GM12878 (cell line): ENCODE measurements around the gene ASPM. TPM values are rescaled to one million over a fixed set of nuclear protein-coding genes. Genes with fewer than 3 reads are reported as not detected.

Experiments
- ATAC-seq: fragments of 200-7000 bp; cut with Tn5 transposase; 3 replicates; pipeline ENCODE4 v1.9.1; 2020; ENCODE audit warnings: mild to moderate bottlenecking, moderate library complexity
- BruUV-seq: library from RNA; stranded (reverse); fragments of 400-500 nt; replicated peaks from 2 replicates; lab custom pipeline; 2021; lab: Mats Ljungman, UMichigan
- CTCF ChIA-PET: fragments of 300-600 bp; sonication (Branson Sonifier 250); formaldehyde crosslinking; extraction: SDS; loops from one replicate; lab custom pipeline; 2021; ENCODE audit warnings: inconsistent platforms; lab: Yijun Ruan, JAX
- POLR2A ChIA-PET: fragments of 350-600 bp; formaldehyde crosslinking; extraction: SDS; loops from one replicate; lab custom pipeline; 2021; ENCODE audit warnings: inconsistent platforms; lab: Charles Lee
- RAD21 ChIA-PET: fragments of 300-600 bp; sonication (Branson Sonifier 250); formaldehyde crosslinking; loops from one replicate; lab custom pipeline; 2023; ENCODE audit warnings: antibody characterized with exemption; ENCODE audit not compliant: unreplicated experiment; lab: Charles Lee
- SMC1A ChIA-PET: fragments of 300-600 bp; sonication (Branson Sonifier 250); formaldehyde crosslinking; loops from one replicate; lab custom pipeline; 2023; ENCODE audit not compliant: unreplicated experiment, uncharacterized antibody; lab: Charles Lee
- DNase-seq: peaks from one replicate; pipeline ENCODE4 v3.0.0-alpha.2; 2011; ENCODE audit warnings: low read depth, low spot score
- FAIRE-seq: peaks from 3 replicates; lab custom pipeline; 2011; peaks lifted over from hg19 to GRCh38; lab: Jason Lieb, UNC
- H2AFZ ChIP-seq: 2 replicates; pipeline ENCODE4 v1.6.0; 2011; ENCODE audit warnings: low read depth, low read length, control low read depth; ENCODE audit not compliant: control insufficient read depth
- H3K27ac ChIP-seq: 2 replicates; pipeline ENCODE4 v1.5.1; 2011; ENCODE audit warnings: control low read depth; ENCODE audit not compliant: control insufficient read depth, insufficient read depth
- H3K27me3 ChIP-seq, 2 experiments: replicated peaks in 1 of 2; 2 replicates each; pipeline versions ENCODE4 v1.6.0 to v1.6.1; 2011; ENCODE audit warnings: low read length in 1 of 2; ENCODE audit not compliant: control insufficient read depth in 2 of 2, insufficient read depth in 2 of 2
- H3K36me3 ChIP-seq, 2 experiments: 2 replicates each; pipeline ENCODE4 v1.5.1; 2011; ENCODE audit warnings: low read length in 1 of 2; ENCODE audit not compliant: control insufficient read depth in 2 of 2, insufficient read depth in 2 of 2
- H3K4me1 ChIP-seq: 2 replicates; pipeline ENCODE4 v1.6.1; 2011; ENCODE audit warnings: mild to moderate bottlenecking, low read length, moderate library complexity, mixed read lengths; ENCODE audit not compliant: control insufficient read depth, insufficient read depth
- H3K4me2 ChIP-seq: 2 replicates; pipeline ENCODE4 v1.6.0; 2011; ENCODE audit warnings: control low read depth; ENCODE audit not compliant: control insufficient read depth, insufficient read depth
- H3K4me3 ChIP-seq: fragments of 200-600 bp; sonication (generic); 2 replicates; pipeline ENCODE4 v1.5.1; 2016
- H3K79me2 ChIP-seq: 2 replicates; pipeline ENCODE4 v1.6.0; 2011; ENCODE audit warnings: low read length; ENCODE audit not compliant: control insufficient read depth, insufficient read depth
- H3K9ac ChIP-seq: 2 replicates; pipeline ENCODE4 v1.8.0; 2011; ENCODE audit warnings: low read length, control low read depth, mixed read lengths; ENCODE audit not compliant: control insufficient read depth, insufficient read depth
- H3K9me3 ChIP-seq: replicated peaks from 3 replicates; pipeline ENCODE4 v1.5.1; 2011; ENCODE audit warnings: mild to moderate bottlenecking, low read length; ENCODE audit not compliant: control insufficient read depth, insufficient read depth
- H4K20me1 ChIP-seq: 2 replicates; pipeline ENCODE4 v1.6.0; 2011; ENCODE audit not compliant: control insufficient read depth, insufficient read depth
- ATF7 ChIP-seq: fragments of 450-650 bp; IDR thresholded peaks from 2 replicates; pipeline ENCODE4 v1.6.1; 2016; ENCODE audit warnings: low read depth, mild to moderate bottlenecking
- FOXK2 ChIP-seq: fragments of 450-650 bp; IDR thresholded peaks from 2 replicates; pipeline ENCODE4 v1.6.1; 2017; ENCODE audit warnings: mild to moderate bottlenecking, moderate library complexity
- MTA3 ChIP-seq: IDR thresholded peaks from 2 replicates; pipeline ENCODE4 v1.6.1; 2012; ENCODE audit warnings: low read length, inconsistent platforms, borderline replicate concordance
- MXI1 ChIP-seq: fragments of 150-350 bp; IDR thresholded peaks from 2 replicates; pipeline ENCODE4 v1.6.1; 2011; ENCODE audit warnings: low read depth, mild to moderate bottlenecking, inconsistent platforms, low read length, improper control_type of control experiment
- RAD21 ChIP-seq: IDR thresholded peaks from 2 replicates; pipeline ENCODE4 v1.6.1; 2011; ENCODE audit warnings: mild to moderate bottlenecking, low read depth, low read length, moderate library complexity; ENCODE audit not compliant: insufficient read depth
- SIX5 ChIP-seq: IDR thresholded peaks from 2 replicates; pipeline ENCODE4 v1.6.1; 2011; ENCODE audit warnings: mild to moderate bottlenecking, low read depth, low read length, moderate library complexity; ENCODE audit not compliant: severe bottlenecking
- SUZ12 ChIP-seq: fragments of 200-600 bp; sonication (generic); IDR thresholded peaks from one replicate; pipeline ENCODE4 v1.6.1; 2018; ENCODE audit warnings: antibody characterized with exemption, mild to moderate bottlenecking; ENCODE audit not compliant: unreplicated experiment
- WGBS: methylation state at CpG from one replicate; pipeline ENCODE4 v1.1.6; 2016; ENCODE audit warnings: low lambda C conversion rate; ENCODE audit not compliant: insufficient replicate concordance, insufficient coverage; ENCODE audit errors: missing lambda C conversion rate; 5-methylcytosine and 5-hydroxymethylcytosine counted together
- in situ Hi-C: fragments of 300-500 bp; cut with MboI; formaldehyde crosslinking; loops from 9 replicates; pipeline ENCODE4 v1.14.3; 2018; ENCODE audit warnings: mixed read lengths
- intact Hi-C: fragments of 100-400 bp; cut with micrococcal nuclease; formaldehyde crosslinking; loops from one replicate; pipeline ENCODE4 v1.14.2; 2022; ENCODE audit not compliant: unreplicated experiment
- polyA plus RNA-seq, 11 experiments: library from polyadenylated mRNA; depleted of rRNA in 4 of 11; unstranded in 6 of 11; stranded (reverse) in 5 of 11; fragments of >200 nt; fragmentation: Nextera tagmentation in 4 of 11; fragmentation: Illumina TruSeq in 1 of 11; extraction: Ambion mirVana in 4 of 11; extraction: Trizol in 1 of 11; gene quantifications; 1 replicate in 1 of 11; 2 replicates in 10 of 11; pipeline versions ENCODE4 v1.2.1 to v1.2.3, GENCODE V29; 2011 to 2016; ENCODE audit warnings: inconsistent platforms in 2 of 11, missing spikeins in 2 of 11, low read depth in 1 of 11
- total RNA-seq, 4 experiments: library from RNA; depleted of rRNA in 3 of 4; stranded (reverse); fragments of >200 nt in 3 of 4; fragmentation: Illumina TruSeq in 1 of 4; extraction: Trizol in 1 of 4; gene quantifications; 2 replicates each; pipeline versions ENCODE4 v1.2.1 to v1.2.3, GENCODE V29; 2013 to 2021
- TF ChIP-seq, protein P1 (sequence below): fragments of 450-650 bp; conservative IDR thresholded peaks from 2 replicates; pipeline ENCODE4 v1.6.1; 2017; ENCODE audit warnings: mild to moderate bottlenecking, moderate library complexity

ASPM gene
- total and polyA plus RNA-seq, 10 of the 15 experiments (the other 5 are each of a cell fraction or from before 2014, with no cell fraction given), result 16.2 to 54.9 (median 26.4) TPM

DNA sequence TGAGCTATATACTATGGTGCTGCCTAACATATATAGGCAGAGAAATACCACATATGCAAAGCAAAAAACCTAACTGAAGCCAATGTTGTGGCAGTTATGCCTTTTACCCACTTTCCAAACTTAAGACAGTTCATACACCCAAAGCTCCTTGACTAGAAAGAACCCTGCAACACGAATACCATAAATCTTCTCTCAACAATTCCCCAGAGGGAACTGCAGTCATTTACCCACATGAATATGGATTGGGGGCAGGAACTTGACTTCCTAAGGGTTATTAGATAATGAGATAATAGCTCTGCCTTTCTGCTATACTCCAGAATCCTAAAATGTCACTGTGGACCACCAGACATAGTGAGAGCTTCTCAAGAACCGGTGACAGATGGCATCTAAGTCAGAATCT is 2.9 kb upstream of the ASPM start:
- Histone ChIP-seq H3K27ac (no peak overlapping the region), H3K9ac (no peak overlapping the region), H3K4me2 (no peak overlapping the region), H3K79me2 (peaks cover 22% of the 10 kb centered on the region), H3K9me3 (no peaks in the 10 kb centered on the region), H2AFZ (no peak overlapping the region)
- POLR2A ChIA-PET, result interaction anchor here (0.6 to 1.0 kb wide), 2 partner anchors 12 to 42 kb away, joined by 3 read pairs; no protein-coding TSS in a partner anchor
- DNase-seq, result no peak
- no TSS peak for BruUV-seq
- CTCF ChIA-PET, result no interaction called here
- intact Hi-C loops, result no loop called here
- 46% methylated on average over 2 of the region's 2 CpGs for WGBS
- TF ChIP-seq MXI1 (no peak), FOXK2 (no peak), MTA3 (no peak), SIX5 (no peak), RAD21 (no peak), ATF7 (no peak), SUZ12 (no peak)
- TF ChIP-seq, protein P1, sequence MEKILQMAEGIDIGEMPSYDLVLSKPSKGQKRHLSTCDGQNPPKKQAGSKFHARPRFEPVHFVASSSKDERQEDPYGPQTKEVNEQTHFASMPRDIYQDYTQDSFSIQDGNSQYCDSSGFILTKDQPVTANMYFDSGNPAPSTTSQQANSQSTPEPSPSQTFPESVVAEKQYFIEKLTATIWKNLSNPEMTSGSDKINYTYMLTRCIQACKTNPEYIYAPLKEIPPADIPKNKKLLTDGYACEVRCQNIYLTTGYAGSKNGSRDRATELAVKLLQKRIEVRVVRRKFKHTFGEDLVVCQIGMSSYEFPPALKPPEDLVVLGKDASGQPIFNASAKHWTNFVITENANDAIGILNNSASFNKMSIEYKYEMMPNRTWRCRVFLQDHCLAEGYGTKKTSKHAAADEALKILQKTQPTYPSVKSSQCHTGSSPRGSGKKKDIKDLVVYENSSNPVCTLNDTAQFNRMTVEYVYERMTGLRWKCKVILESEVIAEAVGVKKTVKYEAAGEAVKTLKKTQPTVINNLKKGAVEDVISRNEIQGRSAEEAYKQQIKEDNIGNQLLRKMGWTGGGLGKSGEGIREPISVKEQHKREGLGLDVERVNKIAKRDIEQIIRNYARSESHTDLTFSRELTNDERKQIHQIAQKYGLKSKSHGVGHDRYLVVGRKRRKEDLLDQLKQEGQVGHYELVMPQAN, result no peak
- TF ChIP-seq, all 136 proteins: peak for 0
- no peaks in the 10 kb centered on the region for H4K20me1 ChIP-seq
- no peaks in the 10 kb centered on the region for H3K4me1 ChIP-seq
- RAD21 ChIA-PET, result no interaction called here
- H3K4me3 ChIP-seq, result no peak overlapping the region
- H3K27me3 ChIP-seq, result no peaks in the 10 kb centered on the region
- SMC1A ChIA-PET, result interaction anchor here (0.6 to 1.2 kb wide), 2 partner anchors 10 to 40 kb away, joined by 4 to 7 read pairs; no protein-coding TSS in a partner anchor
- no peak for FAIRE-seq
- in situ Hi-C loops, result no loop called here
- ATAC-seq, result no peak
- H3K36me3 ChIP-seq, result no peaks in the 10 kb centered on the region
